GM23338 (cell line): Measurements from ENCODE around the gene HRK. TPM values are rescaled to one million over a fixed set of nuclear protein-coding genes. Genes with fewer than 3 reads are reported as not detected.

Experiments
- ATAC-seq: fragments of 200-7000 bp; cut with Tn5 transposase; 3 replicates; pipeline ENCODE4 v1.9.1; 2020
- DNase-seq: peaks from one replicate; pipeline ENCODE4 v3.0.0-alpha.2; 2015; ENCODE audit warnings: low spot score
- H2AFZ ChIP-seq: fragments of 200-600 bp; sonication (generic); 2 replicates; pipeline ENCODE4 v1.8.0; 2016; ENCODE audit warnings: antibody characterized with exemption, mild to moderate bottlenecking, moderate library complexity
- H3F3A ChIP-seq: fragments of 200-600 bp; sonication (generic); replicated peaks from 2 replicates; pipeline ENCODE4 v1.8.0; 2017; ENCODE audit warnings: antibody characterized with exemption, mixed run types, low read depth
- H3K27ac ChIP-seq: fragments of 200-600 bp; sonication (generic); 2 replicates; pipeline ENCODE4 v1.6.1; 2016; ENCODE audit warnings: low read depth
- H3K27me3 ChIP-seq: fragments of 200-600 bp; sonication (generic); 2 replicates; pipeline ENCODE4 v1.8.0; 2016; ENCODE audit warnings: mild to moderate bottlenecking, mixed run types, moderate library complexity; ENCODE audit not compliant: insufficient read depth
- H3K36me3 ChIP-seq: fragments of 200-600 bp; sonication (generic); 2 replicates; pipeline ENCODE4 v1.8.0; 2016; ENCODE audit warnings: mild to moderate bottlenecking; ENCODE audit not compliant: insufficient read depth
- H3K4me1 ChIP-seq: fragments of 200-600 bp; sonication (generic); 2 replicates; pipeline ENCODE4 v1.8.0; 2016; ENCODE audit warnings: mild to moderate bottlenecking, moderate library complexity; ENCODE audit not compliant: insufficient read depth
- H3K4me2 ChIP-seq: fragments of 200-600 bp; sonication (generic); 2 replicates; pipeline ENCODE4 v1.7.1; 2017; ENCODE audit warnings: mixed run types
- H3K4me3 ChIP-seq: fragments of 200-600 bp; sonication (generic); 2 replicates; pipeline ENCODE4 v1.6.1; 2016; ENCODE audit warnings: mixed run types
- H3K79me2 ChIP-seq: fragments of 200-600 bp; sonication (generic); replicated peaks from 2 replicates; pipeline ENCODE4 v1.8.0; 2017; ENCODE audit warnings: mild to moderate bottlenecking; ENCODE audit not compliant: insufficient read depth
- H3K9me2 ChIP-seq: fragments of 200-600 bp; sonication (generic); 2 replicates; pipeline ENCODE4 v1.8.0; 2017; ENCODE audit not compliant: insufficient read depth
- H4K20me1 ChIP-seq: fragments of 200-600 bp; sonication (generic); replicated peaks from 2 replicates; pipeline ENCODE4 v1.8.0; 2017; ENCODE audit warnings: mild to moderate bottlenecking; ENCODE audit not compliant: insufficient read depth
- H3K27ac Mint-ChIP-seq: 2 replicates; pipeline ENCODE4 v1.8.0; 2020; ENCODE audit warnings: inconsistent platforms, mild to moderate bottlenecking, moderate library complexity, mixed read lengths
- H3K27me3 Mint-ChIP-seq: 3 replicates; pipeline ENCODE4 v1.8.0; 2022; ENCODE audit warnings: low read depth, mild to moderate bottlenecking, moderate library complexity, mixed read lengths, inconsistent platforms; ENCODE audit not compliant: insufficient read depth, poor library complexity
- H3K36me3 Mint-ChIP-seq: 3 replicates; pipeline ENCODE4 v1.8.0; 2021; ENCODE audit warnings: low read depth, mild to moderate bottlenecking, inconsistent platforms, moderate library complexity, mixed read lengths
- H3K4me1 Mint-ChIP-seq: 3 replicates; pipeline ENCODE4 v1.8.0; 2020; ENCODE audit warnings: mild to moderate bottlenecking, inconsistent platforms, mixed read lengths
- H3K4me3 Mint-ChIP-seq: 3 replicates; pipeline ENCODE4 v1.8.0; 2021; ENCODE audit warnings: moderate library complexity, mild to moderate bottlenecking, inconsistent platforms, mixed read lengths
- H3K9me3 Mint-ChIP-seq: 3 replicates; pipeline ENCODE4 v1.8.0; 2020; ENCODE audit warnings: moderate library complexity, mild to moderate bottlenecking, inconsistent platforms, mixed read lengths
- CREB1 ChIP-seq: fragments of 250-450 bp; sonication (Bioruptor Pico); IDR thresholded peaks from 2 replicates; pipeline ENCODE4 v1.5.0; 2020; ENCODE audit warnings: low read depth, mild to moderate bottlenecking, moderate library complexity
- CTCF ChIP-seq, 2 experiments: fragments of 200-600 bp in 1 of 2; sonication (generic) in 1 of 2; conservative IDR thresholded peaks; 2 replicates each; pipeline versions ENCODE4 v1.5.1 to v1.6.1; 2016 to 2017; ENCODE audit warnings: antibody characterized with exemption in 2 of 2, low read depth in 2 of 2, mild to moderate bottlenecking in 2 of 2, moderate library complexity in 1 of 2
- ETS1 ChIP-seq: IDR thresholded peaks from 2 replicates; pipeline ENCODE4 v1.6.1; 2016; ENCODE audit warnings: antibody characterized with exemption
- EZH2 ChIP-seq: fragments of 200-600 bp; sonication (generic); IDR thresholded peaks from one replicate; pipeline ENCODE4 v1.8.0; 2017; ENCODE audit warnings: antibody characterized with exemption, mild to moderate bottlenecking, low read depth; ENCODE audit not compliant: unreplicated experiment
- EZH2phosphoT487 ChIP-seq: fragments of 200-600 bp; sonication (generic); IDR thresholded peaks from one replicate; pipeline ENCODE4 v1.8.1; 2018; ENCODE audit warnings: antibody characterized with exemption; ENCODE audit not compliant: unreplicated experiment
- JUNB ChIP-seq: IDR thresholded peaks from one replicate; pipeline ENCODE4 v1.6.1; 2016; ENCODE audit warnings: antibody characterized with exemption; ENCODE audit not compliant: unreplicated experiment
- NANOG ChIP-seq: IDR thresholded peaks from 2 replicates; pipeline ENCODE4 v1.6.1; 2016; ENCODE audit warnings: antibody characterized with exemption, borderline replicate concordance
- POLR2AphosphoS5 ChIP-seq: IDR thresholded peaks from 2 replicates; pipeline ENCODE4 v1.6.1; 2016; ENCODE audit warnings: antibody characterized with exemption, low read depth
- REST ChIP-seq: IDR thresholded peaks from one replicate; pipeline ENCODE4 v1.6.1; 2018; ENCODE audit warnings: antibody characterized with exemption; ENCODE audit not compliant: unreplicated experiment
- STAT1 ChIP-seq: IDR thresholded peaks from one replicate; pipeline ENCODE4 v1.6.1; 2016; ENCODE audit warnings: antibody characterized with exemption; ENCODE audit not compliant: unreplicated experiment
- ZNF114 ChIP-seq: fragments of 250-450 bp; sonication (Bioruptor Pico); IDR thresholded peaks from 2 replicates; pipeline ENCODE4 v1.5.0; 2020; ENCODE audit warnings: mild to moderate bottlenecking, moderate library complexity
- ZNF331 ChIP-seq: fragments of 250-450 bp; sonication (Bioruptor Pico); IDR thresholded peaks from 2 replicates; pipeline ENCODE4 v1.5.0; 2020; ENCODE audit warnings: low read depth, mild to moderate bottlenecking, moderate library complexity
- ZNF462 ChIP-seq: fragments of 250-450 bp; sonication (Bioruptor Pico); IDR thresholded peaks from 2 replicates; pipeline ENCODE4 v1.5.0; 2020; ENCODE audit warnings: mild to moderate bottlenecking, moderate library complexity
- polyA plus RNA-seq: library from polyadenylated mRNA; unstranded; fragments of >200 nt; fragmentation: Nextera tagmentation; extraction: Ambion mirVana; gene quantifications from 2 replicates; pipeline ENCODE4 v1.2.1, GENCODE V29; 2016
- total RNA-seq: library from RNA; depleted of rRNA; stranded (reverse); fragments of >200 nt; shearing (Covaris generic); gene quantifications from 2 replicates; pipeline ENCODE4 v1.2.3, GENCODE V29; 2014

The HRK gene
- total and polyA plus RNA-seq, 2 experiments from 2014 or later: 1.7 to 1.9 TPM

DNA sequence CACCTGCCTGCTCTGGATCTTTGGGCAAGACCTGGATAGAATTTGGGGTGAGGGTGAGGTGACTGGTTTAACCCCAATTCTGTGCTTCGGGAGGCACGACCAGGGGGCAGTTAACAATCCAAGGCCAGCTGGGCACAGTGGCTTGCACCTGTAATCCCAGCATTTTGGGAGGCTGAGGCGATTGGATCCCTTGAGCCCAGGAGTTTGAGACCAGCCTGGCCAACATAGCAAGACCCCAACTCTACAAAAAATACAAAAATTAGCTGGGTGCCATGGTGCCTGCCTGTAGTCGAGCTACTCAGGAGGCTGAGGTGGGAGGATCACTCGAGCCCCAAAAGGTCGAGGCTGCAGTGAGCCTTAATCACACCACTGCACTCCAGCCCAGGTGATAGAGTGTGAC, 38.2 kb downstream of the HRK start:
- Histone ChIP-seq H3K79me2 (no peaks in the 10 kb centered on the region), H3K4me1 (no peaks in the 10 kb centered on the region), H3K9me2 (no peaks in the 10 kb centered on the region), H4K20me1 (no peaks in the 10 kb centered on the region), H3K36me3 (0 out of 2 replicates have a peak, but pooled peaks cover 3% of the 10 kb centered on the region), H3K4me2 (no peak overlapping the region), H3K27ac (no peak overlapping the region), H2AFZ (no peak overlapping the region), H3K27me3 (no peaks in the 10 kb centered on the region), H3K4me3 (no peak overlapping the region), H3F3A (no peaks in the 10 kb centered on the region)
- H3K9me3 Mint-ChIP-seq: no peaks in the 10 kb centered on the region
- ATAC-seq: no peak
- DNase-seq: no peak
- peaks cover 3% of the 10 kb centered on the region for H3K36me3 Mint-ChIP-seq
- H3K4me1 Mint-ChIP-seq: no peaks in the 10 kb centered on the region
- TF ChIP-seq CREB1 (CRISPR knock-in tag) (no peak), STAT1 (no peak), ZNF462 (no peak), REST (no peak), ETS1 (no peak), POLR2AphosphoS5 (no peak), CTCF (conservative IDR thresholded peaks at IDR 0.05; ENCODE audit: low read depth in 2 of 2) (no peak), EZH2phosphoT487 (no peak), NANOG (no peak), ZNF114 (no peak), EZH2 (no peak), ZNF331 (CRISPR knock-in tag) (no peak), JUNB (no peak)
- H3K27me3 Mint-ChIP-seq: peaks cover 2% of the 10 kb centered on the region
- H3K4me3 Mint-ChIP-seq: no peak overlapping the region
- H3K27ac Mint-ChIP-seq: no peak overlapping the region
